Caco-2 (cell line): ENCODE results near the gene ZNF519. TPM values are rescaled to one million over a fixed set of nuclear protein-coding genes. Genes with fewer than 3 reads are reported as not detected.

ENCODE experiments used
- BruUV-seq: library from RNA; stranded (reverse); fragments of 400-500 nt; replicated peaks from 2 replicates; lab custom pipeline; 2021; lab: Mats Ljungman, UMichigan
- CTCF ChIA-PET: fragments of 300-600 bp; sonication (Branson Sonifier 250); formaldehyde crosslinking; loops from one replicate; lab custom pipeline; 2022; ENCODE audit warnings: antibody characterized with exemption; lab: Charles Lee
- POLR2A ChIA-PET: fragments of 300-600 bp; sonication (Branson Sonifier 250); formaldehyde crosslinking; loops from one replicate; lab custom pipeline; 2022; ENCODE audit warnings: antibody characterized with exemption; lab: Charles Lee
- DNase-seq, 2 experiments: peaks; one replicate each; pipeline versions ENCODE4 v3.0.0 to v3.0.0-alpha.2; 2020 to 2022
- H3K27me3 ChIP-seq: replicated peaks from 2 replicates; pipeline ENCODE4 v1.6.0; 2011; ENCODE audit warnings: low read length; ENCODE audit not compliant: control insufficient read depth, insufficient read depth
- H3K36me3 ChIP-seq: 2 replicates; pipeline ENCODE4 v1.5.1; 2011; ENCODE audit warnings: low read length; ENCODE audit not compliant: control insufficient read depth, insufficient read depth
- H3K4me1 ChIP-seq: fragments of 250-450 bp; sonication (Bioruptor Pico); 2 replicates; pipeline ENCODE4 v1.5.1; 2020; ENCODE audit warnings: mild to moderate bottlenecking
- H3K4me3 ChIP-seq: 2 replicates; pipeline ENCODE4 v1.5.1; 2011; ENCODE audit warnings: low read depth, mild to moderate bottlenecking, control low read depth, low read length
- H3K9me3 ChIP-seq: fragments of 250-450 bp; sonication (Bioruptor Pico); 2 replicates; pipeline ENCODE4 v1.5.1; 2020; ENCODE audit warnings: mild to moderate bottlenecking, moderate library complexity
- H3K27ac Mint-ChIP-seq: one replicate; pipeline ENCODE4 v1.8.0; 2022; ENCODE audit warnings: mixed read lengths; ENCODE audit not compliant: unreplicated experiment
- H3K27me3 Mint-ChIP-seq: one replicate; pipeline ENCODE4 v1.8.0; 2022; ENCODE audit warnings: mixed read lengths; ENCODE audit not compliant: insufficient read depth, unreplicated experiment
- H3K36me3 Mint-ChIP-seq: one replicate; pipeline ENCODE4 v1.8.0; 2022; ENCODE audit warnings: mild to moderate bottlenecking, mixed read lengths; ENCODE audit not compliant: insufficient read depth, unreplicated experiment
- H3K4me1 Mint-ChIP-seq: one replicate; pipeline ENCODE4 v1.8.0; 2022; ENCODE audit warnings: low read depth, mixed read lengths; ENCODE audit not compliant: unreplicated experiment
- H3K4me3 Mint-ChIP-seq: one replicate; pipeline ENCODE4 v1.8.0; 2022; ENCODE audit warnings: mild to moderate bottlenecking, moderate library complexity, mixed read lengths; ENCODE audit not compliant: unreplicated experiment
- H3K9me3 Mint-ChIP-seq: one replicate; pipeline ENCODE4 v1.8.0; 2022; ENCODE audit warnings: mixed read lengths; ENCODE audit not compliant: unreplicated experiment
- intact Hi-C: fragments of 100-400 bp; cut with micrococcal nuclease; formaldehyde crosslinking; loops from one replicate; pipeline ENCODE4 v1.10.0; 2022; ENCODE audit not compliant: unreplicated experiment
- total RNA-seq: library from RNA; stranded (reverse); gene quantifications from 2 replicates; pipeline ENCODE4 v1.2.3, GENCODE V29; 2022
- TF ChIP-seq, protein P1 (sequence below), 2 experiments: fragments of 200-600 bp in 1 of 2; IDR thresholded peaks; 1 replicate in 1 of 2; 2 replicates in 1 of 2; pipeline versions ENCODE4 v1.5.1 to v1.8.0; 2011 to 2022; ENCODE audit warnings: antibody characterized with exemption in 1 of 2, control low read depth in 1 of 2, inconsistent platforms in 1 of 2, low read depth in 1 of 2, low read length in 1 of 2, mild to moderate bottlenecking in 1 of 2, moderate library complexity in 1 of 2; ENCODE audit not compliant: insufficient read depth in 1 of 2, severe bottlenecking in 1 of 2, unreplicated experiment in 1 of 2

The ZNF519 gene
- total RNA-seq, 1 experiment from 2014 or later, result 22.3 TPM

- CTCF ChIA-PET, result interaction anchor here (1.2 kb wide), 1 partner anchor 9 kb away, joined by 3 read pairs; no protein-coding TSS in a partner anchor
- peak overlapping the region; percentile 73 for H3K27ac Mint-ChIP-seq
- TSS peak; percentile 17 for BruUV-seq
Observed at GRCh38 chr18:14092625-14093306, 39.5 kb downstream of the ZNF519 start.

GRCh38 chr18:14089781-14090180 lies 42.5 kb downstream of the ZNF519 start:
- intact Hi-C loops, result no loop called here
- no peaks in the 10 kb centered on the region for H3K27me3 ChIP-seq
- Mint-ChIP-seq H3K36me3 (no peaks in the 10 kb centered on the region), H3K9me3 (peaks cover 17% of the 10 kb centered on the region), H3K4me1 (peaks cover 31% of the 10 kb centered on the region), H3K4me3 (no peak overlapping the region), H3K27ac (no peak overlapping the region), H3K27me3 (no peaks in the 10 kb centered on the region)
- no peak overlapping the region for H3K4me3 ChIP-seq
- no TSS peak for BruUV-seq
- TF ChIP-seq, protein P1, sequence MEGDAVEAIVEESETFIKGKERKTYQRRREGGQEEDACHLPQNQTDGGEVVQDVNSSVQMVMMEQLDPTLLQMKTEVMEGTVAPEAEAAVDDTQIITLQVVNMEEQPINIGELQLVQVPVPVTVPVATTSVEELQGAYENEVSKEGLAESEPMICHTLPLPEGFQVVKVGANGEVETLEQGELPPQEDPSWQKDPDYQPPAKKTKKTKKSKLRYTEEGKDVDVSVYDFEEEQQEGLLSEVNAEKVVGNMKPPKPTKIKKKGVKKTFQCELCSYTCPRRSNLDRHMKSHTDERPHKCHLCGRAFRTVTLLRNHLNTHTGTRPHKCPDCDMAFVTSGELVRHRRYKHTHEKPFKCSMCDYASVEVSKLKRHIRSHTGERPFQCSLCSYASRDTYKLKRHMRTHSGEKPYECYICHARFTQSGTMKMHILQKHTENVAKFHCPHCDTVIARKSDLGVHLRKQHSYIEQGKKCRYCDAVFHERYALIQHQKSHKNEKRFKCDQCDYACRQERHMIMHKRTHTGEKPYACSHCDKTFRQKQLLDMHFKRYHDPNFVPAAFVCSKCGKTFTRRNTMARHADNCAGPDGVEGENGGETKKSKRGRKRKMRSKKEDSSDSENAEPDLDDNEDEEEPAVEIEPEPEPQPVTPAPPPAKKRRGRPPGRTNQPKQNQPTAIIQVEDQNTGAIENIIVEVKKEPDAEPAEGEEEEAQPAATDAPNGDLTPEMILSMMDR (IDR thresholded peaks at IDR 0.05; ENCODE audit: insufficient read depth in 1 of 2, low read depth in 1 of 2, low read length in 1 of 2, severe bottlenecking in 1 of 2, unreplicated experiment in 1 of 2), result no peak
- CTCF ChIA-PET, result interaction anchor here (0.5 kb wide), 1 partner anchor 91 kb away, joined by 3 read pairs; no protein-coding TSS in a partner anchor
- H3K9me3 ChIP-seq, result no peaks in the 10 kb centered on the region
- no peaks in the 10 kb centered on the region for H3K36me3 ChIP-seq
- POLR2A ChIA-PET, result no interaction called here
- H3K4me1 ChIP-seq, result peaks cover 20% of the 10 kb centered on the region
- DNase-seq, result no peak

More at GRCh38 chr18:14092625-14093306, 39.5 kb downstream of the ZNF519 start:
- POLR2A ChIA-PET, result no interaction called here
- no peaks in the 10 kb centered on the region for H3K27me3 Mint-ChIP-seq
- peaks cover 8% of the 10 kb centered on the region for H3K36me3 Mint-ChIP-seq
- DNase-seq, result peak; percentile 34 to 55
- TF ChIP-seq, protein P1 (IDR thresholded peaks at IDR 0.05; ENCODE audit: insufficient read depth in 1 of 2, low read depth in 1 of 2, low read length in 1 of 2, severe bottlenecking in 1 of 2, unreplicated experiment in 1 of 2), result no peak
- no peak overlapping the region for H3K4me3 ChIP-seq
- H3K4me3 Mint-ChIP-seq, result peak overlapping the region; percentile 34
- intact Hi-C loops, result no loop called here
- no peaks in the 10 kb centered on the region for H3K9me3 ChIP-seq
- H3K27me3 ChIP-seq, result no peaks in the 10 kb centered on the region
- peaks cover 31% of the 10 kb centered on the region for H3K4me1 Mint-ChIP-seq
- peaks cover 17% of the 10 kb centered on the region for H3K9me3 Mint-ChIP-seq
- H3K36me3 ChIP-seq, result no peaks in the 10 kb centered on the region
- peaks cover 20% of the 10 kb centered on the region for H3K4me1 ChIP-seq

- no TSS peak for BruUV-seq
- Histone ChIP-seq H3K27me3 (no peaks in the 10 kb centered on the region), H3K4me1 (peaks cover 20% of the 10 kb centered on the region), H3K4me3 (no peak overlapping the region), H3K36me3 (no peaks in the 10 kb centered on the region), H3K9me3 (no peaks in the 10 kb centered on the region)
- Mint-ChIP-seq H3K27me3 (no peaks in the 10 kb centered on the region), H3K4me3 (no peak overlapping the region), H3K27ac (no peak overlapping the region), H3K4me1 (peaks cover 31% of the 10 kb centered on the region), H3K36me3 (no peaks in the 10 kb centered on the region), H3K9me3 (peaks cover 17% of the 10 kb centered on the region)
- POLR2A ChIA-PET, result no interaction called here
- TF ChIP-seq, protein P1 (IDR thresholded peaks at IDR 0.05; ENCODE audit: insufficient read depth in 1 of 2, low read depth in 1 of 2, low read length in 1 of 2, severe bottlenecking in 1 of 2, unreplicated experiment in 1 of 2), result no peak
- CTCF ChIA-PET, result interaction anchor here (0.5 kb wide), 1 partner anchor 90 kb away, joined by 3 read pairs; no protein-coding TSS in a partner anchor
- DNase-seq, result no peak
- intact Hi-C loops, result no loop called here
Observed at GRCh38 chr18:14089191-14089590, 43.0 kb downstream of the ZNF519 start.
